HG03521 (cell line): ENCODE results near the gene BTBD9.

Experiments used
- ATAC-seq: cut with Tn5 transposase; IDR thresholded peaks from one replicate; pipeline ENCODE4 v1.9.1; 2021; ENCODE audit warnings: mild to moderate bottlenecking, moderate library complexity; ENCODE audit not compliant: unreplicated experiment

BTBD9 gene

GRCh38 chr6:38169221-38169976 lies 470.3 kb downstream of the BTBD9 start:
- ATAC-seq, result no peak

- ATAC-seq, result no peak
Observed at GRCh38 chr6:38168699-38169098, 471.0 kb downstream of the BTBD9 start.

- ATAC-seq, result no peak
Observed at GRCh38 chr6:38168126-38168525, 471.6 kb downstream of the BTBD9 start.

GRCh38 chr6:38167598-38167997 lies 472.1 kb downstream of the BTBD9 start:
- no peak for ATAC-seq

GRCh38 chr6:38166411-38167240 lies 473.1 kb downstream of the BTBD9 start:
- ATAC-seq, result no peak

GRCh38 chr6:38164671-38165108 lies 475.0 kb downstream of the BTBD9 start:
- no peak for ATAC-seq

GRCh38 chr6:38164131-38164481 lies 475.6 kb downstream of the BTBD9 start:
- no peak for ATAC-seq

GRCh38 chr6:38163186-38164130 lies 476.3 kb downstream of the BTBD9 start:
- no peak for ATAC-seq

- ATAC-seq, result no peak
Observed at GRCh38 chr6:38162493-38163185, 477.1 kb downstream of the BTBD9 start.

GRCh38 chr6:38161754-38162492 lies 477.8 kb downstream of the BTBD9 start:
- ATAC-seq, result no peak

- ATAC-seq, result no peak
Observed at GRCh38 chr6:38161331-38161730, 478.4 kb downstream of the BTBD9 start.

GRCh38 chr6:38160831-38161230 lies 478.9 kb downstream of the BTBD9 start:
- no peak for ATAC-seq

- no peak for ATAC-seq
Observed at GRCh38 chr6:38159596-38159995, 480.1 kb downstream of the BTBD9 start.

GRCh38 chr6:38158762-38159350 lies 480.9 kb downstream of the BTBD9 start:
- no peak for ATAC-seq

- ATAC-seq, result no peak
Observed at GRCh38 chr6:38157905-38158304, 481.8 kb downstream of the BTBD9 start.

- no peak for ATAC-seq
Observed at GRCh38 chr6:38156818-38157565, 482.7 kb downstream of the BTBD9 start.

- no peak for ATAC-seq
Observed at GRCh38 chr6:38155621-38156204, 484.0 kb downstream of the BTBD9 start.

GRCh38 chr6:38155144-38155543 lies 484.6 kb downstream of the BTBD9 start:
- ATAC-seq, result no peak
